ENCODE results near the gene KCNAB3. TPM values are rescaled to one million over a fixed set of nuclear protein-coding genes. Genes with fewer than 3 reads are reported as not detected.

KCNAB3 gene
- total RNA-seq, 2 donors from 2014 or later = not detected

DNA sequence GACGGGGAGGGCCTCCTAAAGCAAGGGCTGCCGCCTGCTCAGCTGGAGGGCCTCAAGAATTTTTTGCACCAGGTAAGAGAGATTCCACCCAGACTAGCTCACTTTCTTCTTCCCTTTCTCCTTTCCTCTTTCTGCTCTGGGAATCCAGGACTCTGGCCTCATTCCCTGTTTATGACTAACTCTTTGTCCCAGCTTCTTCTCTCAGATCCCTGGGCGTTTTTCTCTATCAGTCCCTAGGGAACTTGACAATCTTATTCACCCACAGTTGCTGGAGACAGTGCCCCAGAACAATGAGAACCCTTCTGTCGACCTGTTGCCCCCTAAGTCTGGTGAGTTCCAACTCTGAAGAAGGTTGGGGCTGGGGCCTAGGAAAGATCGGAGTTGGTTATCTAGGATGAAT, 18.0 kb upstream of the KCNAB3 start:
- ATAC-seq (ENCODE audit: insufficient number of reproducible peaks, low FRiP score, low read depth) (no peak), DNase-seq (ENCODE audit: low spot score) (no peak)
- H3K36me3 ChIP-seq = peaks cover 51% of the 10 kb centered on the region
- no peaks in the 10 kb centered on the region for H3K4me1 ChIP-seq (ENCODE audit: control insufficient read depth in 1 of 2, low read depth in 2 of 2)
- no peaks in the 10 kb centered on the region for H3K9me3 ChIP-seq
- no peak overlapping the region for H3K4me3 ChIP-seq
- TF ChIP-seq, protein P1, sequence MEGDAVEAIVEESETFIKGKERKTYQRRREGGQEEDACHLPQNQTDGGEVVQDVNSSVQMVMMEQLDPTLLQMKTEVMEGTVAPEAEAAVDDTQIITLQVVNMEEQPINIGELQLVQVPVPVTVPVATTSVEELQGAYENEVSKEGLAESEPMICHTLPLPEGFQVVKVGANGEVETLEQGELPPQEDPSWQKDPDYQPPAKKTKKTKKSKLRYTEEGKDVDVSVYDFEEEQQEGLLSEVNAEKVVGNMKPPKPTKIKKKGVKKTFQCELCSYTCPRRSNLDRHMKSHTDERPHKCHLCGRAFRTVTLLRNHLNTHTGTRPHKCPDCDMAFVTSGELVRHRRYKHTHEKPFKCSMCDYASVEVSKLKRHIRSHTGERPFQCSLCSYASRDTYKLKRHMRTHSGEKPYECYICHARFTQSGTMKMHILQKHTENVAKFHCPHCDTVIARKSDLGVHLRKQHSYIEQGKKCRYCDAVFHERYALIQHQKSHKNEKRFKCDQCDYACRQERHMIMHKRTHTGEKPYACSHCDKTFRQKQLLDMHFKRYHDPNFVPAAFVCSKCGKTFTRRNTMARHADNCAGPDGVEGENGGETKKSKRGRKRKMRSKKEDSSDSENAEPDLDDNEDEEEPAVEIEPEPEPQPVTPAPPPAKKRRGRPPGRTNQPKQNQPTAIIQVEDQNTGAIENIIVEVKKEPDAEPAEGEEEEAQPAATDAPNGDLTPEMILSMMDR (IDR thresholded peaks at IDR 0.05) = no peak
- no peak overlapping the region for H3K27ac ChIP-seq
- no peaks in the 10 kb centered on the region for H3K27me3 ChIP-seq (replicated peaks; ENCODE audit: insufficient read depth)

DNA sequence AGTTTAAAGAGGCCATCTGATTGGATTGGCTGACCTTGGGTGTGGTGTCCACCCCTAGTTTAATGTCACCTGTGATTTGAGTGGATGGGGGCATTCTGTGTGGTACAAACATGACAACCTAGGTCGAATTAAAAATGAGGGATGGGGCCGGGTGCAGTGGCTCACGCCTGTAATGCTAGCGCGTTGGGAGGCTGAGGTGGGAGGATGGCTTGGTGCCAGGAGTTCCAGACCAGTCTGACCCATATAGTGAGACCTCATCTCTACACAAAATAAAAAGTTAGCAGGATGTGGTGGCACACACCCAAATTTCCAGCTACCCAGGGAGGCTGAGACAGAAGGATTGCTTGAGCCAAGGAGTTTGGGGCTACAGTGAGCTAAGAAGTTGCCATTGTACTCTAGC, 16.8 kb upstream of the KCNAB3 start:
- Histone ChIP-seq H3K9me3 (no peaks in the 10 kb centered on the region), H3K4me3 (no peak overlapping the region), H3K4me1 (ENCODE audit: control insufficient read depth in 1 of 2, low read depth in 2 of 2) (no peaks in the 10 kb centered on the region), H3K36me3 (peaks cover 51% of the 10 kb centered on the region), H3K27ac (no peak overlapping the region), H3K27me3 (replicated peaks; ENCODE audit: insufficient read depth) (no peaks in the 10 kb centered on the region)
- TF ChIP-seq, protein P1 (IDR thresholded peaks at IDR 0.05) = no peak
- ATAC-seq (ENCODE audit: insufficient number of reproducible peaks, low FRiP score, low read depth) (no peak), DNase-seq (ENCODE audit: low spot score) (no peak)

DNA sequence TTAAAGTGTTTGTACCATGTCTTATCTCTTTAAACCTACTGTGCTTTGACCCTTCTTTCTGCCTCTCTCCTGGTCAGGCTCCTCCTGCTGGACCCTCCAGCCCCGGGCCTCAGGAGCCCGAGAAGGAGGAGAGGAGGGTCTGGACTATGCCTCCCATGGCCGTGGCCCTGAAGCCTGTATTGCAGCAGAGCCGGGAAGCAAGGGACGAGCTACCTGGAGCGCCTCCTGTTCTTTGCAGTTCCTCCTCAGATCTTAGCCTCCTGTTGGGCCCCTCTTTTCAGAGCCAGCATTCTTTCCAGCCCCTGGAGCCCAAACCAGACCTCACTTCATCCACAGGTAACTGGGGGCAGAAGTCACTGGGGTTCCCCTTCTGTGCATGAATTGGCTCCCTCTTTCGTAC, 16.0 kb upstream of the KCNAB3 start:
- Histone ChIP-seq H3K27me3 (replicated peaks; ENCODE audit: insufficient read depth) (no peaks in the 10 kb centered on the region), H3K27ac (no peak overlapping the region), H3K36me3 (peaks cover 55% of the 10 kb centered on the region), H3K4me3 (no peak overlapping the region), H3K4me1 (ENCODE audit: control insufficient read depth in 1 of 2, low read depth in 2 of 2) (no peaks in the 10 kb centered on the region), H3K9me3 (no peaks in the 10 kb centered on the region)
- TF ChIP-seq, protein P1 (IDR thresholded peaks at IDR 0.05) = no peak
- DNase-seq (ENCODE audit: low spot score) = no peak
- ATAC-seq (ENCODE audit: insufficient number of reproducible peaks, low FRiP score, low read depth) = no peak

DNA sequence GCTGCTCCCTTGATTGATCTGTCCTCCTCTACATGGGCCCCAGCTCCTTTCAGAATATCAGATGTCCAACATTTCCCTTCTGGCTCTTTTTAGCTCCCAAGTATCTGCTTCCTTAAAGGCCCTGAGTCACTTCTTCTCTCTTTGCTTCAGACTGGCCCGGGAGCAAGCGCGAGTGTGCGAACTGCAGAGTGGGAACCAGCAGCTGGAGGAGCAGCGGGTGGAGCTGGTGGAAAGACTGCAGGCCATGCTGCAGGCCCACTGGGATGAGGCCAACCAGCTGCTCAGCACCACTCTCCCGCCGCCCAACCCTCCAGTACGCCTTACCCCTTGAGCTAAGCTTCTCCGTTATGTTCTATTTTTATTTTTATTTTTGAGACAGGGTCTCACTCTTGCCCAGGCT, 14.7 kb upstream of the KCNAB3 start:
- TF ChIP-seq, protein P1 (IDR thresholded peaks at IDR 0.05) = no peak
- Histone ChIP-seq H3K4me1 (ENCODE audit: control insufficient read depth in 1 of 2, low read depth in 2 of 2) (no peaks in the 10 kb centered on the region), H3K27me3 (replicated peaks; ENCODE audit: insufficient read depth) (no peaks in the 10 kb centered on the region), H3K27ac (no peak overlapping the region), H3K9me3 (no peaks in the 10 kb centered on the region), H3K4me3 (no peak overlapping the region), H3K36me3 (peaks cover 63% of the 10 kb centered on the region)
- DNase-seq (ENCODE audit: low spot score) (no peak), ATAC-seq (ENCODE audit: insufficient number of reproducible peaks, low FRiP score, low read depth) (no peak)

DNA sequence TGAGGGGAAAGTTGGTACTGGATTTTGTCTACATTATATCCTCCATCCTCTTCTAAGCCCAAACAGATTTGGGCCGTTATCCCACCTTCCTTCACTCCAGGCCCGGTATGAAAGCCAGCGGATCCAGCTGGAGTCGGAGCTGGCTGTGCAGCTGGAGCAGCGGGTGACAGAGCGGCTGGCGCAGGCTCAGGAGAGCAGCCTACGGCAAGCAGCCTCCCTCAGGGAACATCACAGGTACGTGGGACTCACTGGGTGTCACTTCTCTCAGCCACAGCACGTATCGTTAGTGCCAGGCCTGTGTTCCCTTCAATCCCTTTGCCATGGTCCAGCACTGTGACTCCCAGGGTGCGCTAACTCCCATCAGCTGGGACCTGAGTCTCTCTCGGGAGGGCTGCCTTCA, 13.6 kb upstream of the KCNAB3 start:
- no peaks in the 10 kb centered on the region for H3K27me3 ChIP-seq (replicated peaks; ENCODE audit: insufficient read depth)
- H3K36me3 ChIP-seq = peaks cover 65% of the 10 kb centered on the region
- H3K27ac ChIP-seq = no peak overlapping the region
- TF ChIP-seq, protein P1 (IDR thresholded peaks at IDR 0.05) = no peak
- no peak for ATAC-seq (ENCODE audit: insufficient number of reproducible peaks, low FRiP score, low read depth)
- no peaks in the 10 kb centered on the region for H3K4me1 ChIP-seq (ENCODE audit: control insufficient read depth in 1 of 2, low read depth in 2 of 2)
- no peaks in the 10 kb centered on the region for H3K9me3 ChIP-seq
- no peak for DNase-seq (ENCODE audit: low spot score)
- H3K4me3 ChIP-seq = no peak overlapping the region

Measured in thoracic aorta (tissue), 2 donors.